Fibroblast of mammary gland (primary cell): ENCODE results near the gene MAP2.
"Not testable (repeated sequence)": the region's sequence is repeated elsewhere in the genome, so short reads cannot be mapped to it uniquely, and the experiment has no call there.

Experiments
- DNase-seq: peaks from one replicate; pipeline ENCODE4 v3.0.0-alpha.2; 2010; ENCODE audit warnings: low read depth
- H3K4me3 ChIP-seq: 2 replicates; pipeline ENCODE4 v1.5.1; 2011; ENCODE audit warnings: low read depth, mild to moderate bottlenecking, low read length, moderate library complexity; ENCODE audit not compliant: control insufficient read depth
- TF ChIP-seq, protein P1 (sequence below): conservative IDR thresholded peaks from 2 replicates; pipeline ENCODE4 v1.5.1; 2011; ENCODE audit warnings: low read depth, low read length, inconsistent platforms; ENCODE audit not compliant: control insufficient read depth, insufficient read depth

The MAP2 gene

DNA sequence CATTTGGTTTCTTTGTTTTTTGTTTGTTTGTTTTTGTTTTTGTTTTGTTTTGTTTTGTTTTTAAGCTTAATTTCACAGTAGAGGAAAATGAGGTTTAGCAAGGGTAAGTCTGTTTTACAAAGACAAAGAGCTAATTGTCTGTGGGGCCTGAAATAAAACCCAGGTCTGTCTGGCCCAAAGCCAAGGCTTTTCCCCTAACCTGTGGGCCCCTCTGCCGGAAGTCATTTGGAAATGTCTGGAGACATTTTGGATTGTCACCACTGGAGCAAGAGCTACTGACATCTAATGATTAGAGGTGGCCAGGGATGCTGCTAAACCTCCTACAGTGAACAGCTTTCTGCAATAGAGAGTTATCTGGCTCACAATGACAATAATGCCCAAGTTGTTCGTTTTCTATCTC lies 167.2 kb downstream of the MAP2 start:
- TF ChIP-seq, protein P1, sequence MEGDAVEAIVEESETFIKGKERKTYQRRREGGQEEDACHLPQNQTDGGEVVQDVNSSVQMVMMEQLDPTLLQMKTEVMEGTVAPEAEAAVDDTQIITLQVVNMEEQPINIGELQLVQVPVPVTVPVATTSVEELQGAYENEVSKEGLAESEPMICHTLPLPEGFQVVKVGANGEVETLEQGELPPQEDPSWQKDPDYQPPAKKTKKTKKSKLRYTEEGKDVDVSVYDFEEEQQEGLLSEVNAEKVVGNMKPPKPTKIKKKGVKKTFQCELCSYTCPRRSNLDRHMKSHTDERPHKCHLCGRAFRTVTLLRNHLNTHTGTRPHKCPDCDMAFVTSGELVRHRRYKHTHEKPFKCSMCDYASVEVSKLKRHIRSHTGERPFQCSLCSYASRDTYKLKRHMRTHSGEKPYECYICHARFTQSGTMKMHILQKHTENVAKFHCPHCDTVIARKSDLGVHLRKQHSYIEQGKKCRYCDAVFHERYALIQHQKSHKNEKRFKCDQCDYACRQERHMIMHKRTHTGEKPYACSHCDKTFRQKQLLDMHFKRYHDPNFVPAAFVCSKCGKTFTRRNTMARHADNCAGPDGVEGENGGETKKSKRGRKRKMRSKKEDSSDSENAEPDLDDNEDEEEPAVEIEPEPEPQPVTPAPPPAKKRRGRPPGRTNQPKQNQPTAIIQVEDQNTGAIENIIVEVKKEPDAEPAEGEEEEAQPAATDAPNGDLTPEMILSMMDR, result no peak
- no peak for DNase-seq
- no peak overlapping the region for H3K4me3 ChIP-seq

DNA sequence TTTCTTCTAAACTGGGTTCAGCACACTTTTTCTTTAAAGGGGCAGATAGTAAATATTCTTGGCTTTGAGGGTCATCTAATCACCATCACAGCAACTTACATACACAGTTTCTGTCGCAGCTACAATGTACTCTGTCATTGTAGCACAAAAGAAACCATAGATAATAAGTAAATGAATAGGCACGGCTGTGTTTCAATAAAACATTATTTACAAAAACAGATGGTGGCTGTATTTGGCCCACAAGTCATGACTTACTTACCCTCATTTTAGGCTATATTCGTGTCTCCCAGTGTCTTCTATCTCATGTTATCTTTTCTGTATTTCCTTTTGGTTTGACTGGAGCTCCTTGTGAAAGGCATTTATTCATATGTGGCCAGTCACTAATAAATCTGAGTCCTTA lies 168.3 kb downstream of the MAP2 start:
- no peak overlapping the region for H3K4me3 ChIP-seq
- no peak for DNase-seq
- TF ChIP-seq, protein P1, result no peak

DNA sequence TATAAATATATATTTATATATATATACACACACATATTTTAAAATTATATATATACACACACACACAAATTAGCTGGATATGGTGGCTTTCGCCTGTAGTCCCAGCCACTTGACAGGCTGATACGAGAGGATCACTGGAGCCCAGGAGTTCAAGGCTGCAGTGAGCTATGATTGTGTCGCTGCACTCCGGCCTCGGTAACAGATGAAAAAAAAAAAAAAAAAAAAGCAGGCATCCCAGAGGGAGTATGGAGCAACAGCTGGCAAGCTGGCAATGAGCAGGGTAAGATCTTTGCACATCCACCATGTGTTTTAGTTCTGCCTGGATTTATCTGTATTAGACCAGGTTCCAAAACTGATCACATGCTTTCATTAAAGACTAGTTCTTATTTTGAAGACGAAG lies 170.1 kb downstream of the MAP2 start:
- TF ChIP-seq, protein P1, result no peak
- DNase-seq, result no peak
- no peak overlapping the region for H3K4me3 ChIP-seq

DNA sequence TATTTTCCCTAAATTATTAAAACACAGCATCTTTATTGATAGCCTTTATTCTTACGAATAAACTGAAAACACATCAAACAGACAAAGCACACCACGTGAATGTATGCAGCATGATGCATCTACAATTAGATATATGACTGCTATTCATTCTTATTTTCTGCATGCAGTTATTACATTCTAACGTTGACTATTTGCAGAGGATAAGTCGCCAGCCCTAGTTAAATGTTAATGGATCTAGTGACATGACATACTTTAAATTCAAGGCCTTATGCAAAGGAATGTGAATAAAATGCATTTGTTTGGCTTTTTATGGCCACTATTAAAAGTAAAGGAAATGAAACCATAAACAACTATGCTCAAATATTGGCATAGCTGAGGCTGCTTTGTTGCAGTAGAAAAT lies 172.4 kb downstream of the MAP2 start:
- no peak for DNase-seq
- no peak overlapping the region for H3K4me3 ChIP-seq
- TF ChIP-seq, protein P1, result no peak

DNA sequence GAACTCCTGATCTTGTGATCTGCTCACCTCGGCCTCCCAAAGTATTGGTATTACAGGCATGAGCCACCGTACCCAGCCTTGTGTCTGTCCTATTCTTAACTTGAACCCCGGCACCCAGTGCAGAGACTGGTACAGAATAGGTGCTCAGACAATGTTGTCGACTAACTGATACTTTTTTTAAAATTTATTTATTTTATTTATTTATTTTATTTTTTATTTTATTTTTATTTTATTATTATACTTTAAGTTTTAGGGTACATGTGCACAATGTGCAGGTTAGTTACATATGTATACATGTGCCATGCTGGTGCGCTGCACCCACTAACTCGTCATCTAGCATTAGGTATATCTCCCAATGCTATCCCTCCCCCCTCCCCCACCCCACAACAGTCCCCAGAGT lies 174.4 kb downstream of the MAP2 start:
- H3K4me3 ChIP-seq, DNase-seq: not testable (repeated sequence)

DNA sequence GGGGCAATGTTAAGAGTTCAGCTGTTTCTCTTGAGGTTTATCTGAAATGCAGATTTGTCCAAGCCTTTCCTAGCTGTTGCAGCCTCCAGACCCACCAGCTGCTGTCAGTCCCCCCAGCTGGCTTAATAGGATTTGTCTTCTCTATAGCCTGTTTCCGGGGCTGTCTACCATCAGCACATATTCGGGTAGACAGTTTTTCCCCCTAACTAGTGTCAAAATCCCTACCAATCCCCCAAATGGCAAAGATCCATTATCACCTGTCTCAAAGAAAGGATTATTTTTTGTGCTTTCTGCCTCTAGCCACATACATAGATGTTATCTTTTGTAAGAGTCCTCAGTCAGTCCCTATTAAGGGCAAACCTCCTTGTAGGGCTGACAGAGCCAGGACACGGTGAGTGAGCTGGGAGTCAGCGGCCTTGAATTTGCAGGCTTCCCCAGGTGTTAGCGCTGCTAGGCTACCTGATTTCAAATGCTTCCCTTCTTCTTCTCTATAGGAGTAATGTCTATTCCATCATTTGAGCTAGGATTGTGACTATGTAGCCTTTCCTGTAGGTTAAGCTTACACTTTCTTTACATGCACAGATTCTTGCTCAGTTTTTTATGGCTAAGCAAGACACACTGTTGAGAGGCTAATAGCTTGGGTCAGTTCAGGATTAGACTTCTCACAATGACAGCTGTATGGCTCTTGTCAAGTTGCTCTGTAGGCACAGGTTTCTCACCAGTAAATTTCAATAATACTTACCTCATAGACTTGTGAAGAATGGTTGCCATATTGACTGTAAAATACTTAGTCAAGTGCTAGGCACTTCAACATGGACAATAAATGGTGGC lies 176.7 kb downstream of the MAP2 start:
- no peak overlapping the region for H3K4me3 ChIP-seq
- no peak for DNase-seq
- TF ChIP-seq, protein P1, result no peak

DNA sequence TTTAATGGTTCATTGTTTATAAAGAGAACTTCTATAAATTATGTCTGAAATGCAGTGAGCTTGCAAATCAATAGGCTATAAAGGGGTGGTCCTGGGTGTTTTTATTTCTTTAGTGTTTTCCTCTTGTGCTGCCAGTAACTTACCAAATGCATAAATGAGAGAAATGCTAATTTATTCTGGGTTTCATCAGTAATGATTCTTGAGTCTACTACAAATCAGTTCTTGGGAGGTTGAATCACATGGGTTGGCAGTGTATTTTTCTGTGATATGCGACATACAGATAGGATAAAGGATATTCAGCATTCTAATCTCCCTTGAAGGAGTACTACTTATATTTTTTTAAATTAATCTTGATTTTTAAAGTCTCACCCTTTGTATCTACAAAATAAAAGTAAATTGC lies 177.7 kb downstream of the MAP2 start:
- TF ChIP-seq, protein P1, result no peak
- H3K4me3 ChIP-seq, result no peak overlapping the region
- DNase-seq, result no peak
